ENCODE results near the gene COL26A1. TPM values are rescaled to one million over a fixed set of nuclear protein-coding genes. Genes with fewer than 3 reads are reported as not detected.

The COL26A1 gene
- total RNA-seq, 1 experiment from 2014 or later = 0.43 TPM

DNA sequence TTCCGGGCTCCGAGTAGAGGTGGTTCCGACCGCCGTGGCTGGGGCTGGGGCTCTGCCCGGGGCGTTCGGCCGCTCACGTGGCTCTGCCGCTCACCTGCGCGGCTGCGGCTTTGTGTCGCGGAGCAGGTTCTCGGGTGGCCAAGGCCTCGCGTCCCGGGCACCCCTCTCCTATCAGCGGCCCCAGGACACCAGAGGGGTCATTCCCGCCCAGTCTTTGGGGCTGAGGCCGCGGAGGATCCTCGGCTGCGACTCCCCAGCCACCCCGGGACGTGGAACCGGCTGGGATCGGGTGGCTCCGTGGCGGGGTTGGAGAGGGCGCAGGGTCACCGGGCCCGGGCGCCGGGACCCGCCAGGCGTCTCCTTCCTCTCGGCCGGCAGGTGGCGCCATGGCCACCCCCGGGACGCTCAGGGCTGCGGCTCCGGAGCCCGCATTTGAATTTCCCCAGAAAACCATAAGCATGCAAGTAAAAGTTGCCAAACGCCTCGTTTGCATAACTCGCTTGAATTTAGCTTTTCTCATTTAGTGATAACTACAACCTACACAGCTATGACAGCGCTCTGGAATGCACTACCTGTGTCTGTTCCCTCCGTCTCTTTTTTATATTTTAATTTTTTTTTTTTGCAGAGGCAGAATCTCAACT lies 1.2 kb downstream of the COL26A1 start:
- Histone ChIP-seq H3K27ac (ENCODE audit: low read depth, low read length, poor library complexity, severe bottlenecking) (no peak overlapping the region), H3K27me3 (replicated peaks; ENCODE audit: insufficient read depth, low read depth, low read length, poor library complexity) (peaks cover 14% of the 10 kb centered on the region), H3K9me3 (ENCODE audit: low read depth, low read length, poor library complexity, severe bottlenecking) (no peaks in the 10 kb centered on the region), H3K4me3 (ENCODE audit: low read depth, low read length, poor library complexity, severe bottlenecking) (peak overlapping the region; percentile 61), H3K4me1 (ENCODE audit: insufficient read depth, low read length, poor library complexity, severe bottlenecking) (no peaks in the 10 kb centered on the region), H3K36me3 (ENCODE audit: insufficient read depth, low read length, poor library complexity, severe bottlenecking) (no peaks in the 10 kb centered on the region)
- BruUV-seq (replicated peaks) = no TSS peak
- DNase-seq (ENCODE audit: low spot score) = peak; percentile 72
- ChIA-PET CTCF (interaction anchor here (0.7 to 2.1 kb wide), 4 partner anchors 47 to 908 kb away, joined by 3 to 10 read pairs (median 7); no protein-coding TSS in a partner anchor), POLR2A (ENCODE audit: low non-redundant PET) (no interaction called here)
- TF ChIP-seq EZH2 (IDR thresholded peaks at IDR 0.05; ENCODE audit: borderline replicate concordance, low read depth, low read length, poor library complexity, severe bottlenecking) = no peak
- TF ChIP-seq, protein P1, sequence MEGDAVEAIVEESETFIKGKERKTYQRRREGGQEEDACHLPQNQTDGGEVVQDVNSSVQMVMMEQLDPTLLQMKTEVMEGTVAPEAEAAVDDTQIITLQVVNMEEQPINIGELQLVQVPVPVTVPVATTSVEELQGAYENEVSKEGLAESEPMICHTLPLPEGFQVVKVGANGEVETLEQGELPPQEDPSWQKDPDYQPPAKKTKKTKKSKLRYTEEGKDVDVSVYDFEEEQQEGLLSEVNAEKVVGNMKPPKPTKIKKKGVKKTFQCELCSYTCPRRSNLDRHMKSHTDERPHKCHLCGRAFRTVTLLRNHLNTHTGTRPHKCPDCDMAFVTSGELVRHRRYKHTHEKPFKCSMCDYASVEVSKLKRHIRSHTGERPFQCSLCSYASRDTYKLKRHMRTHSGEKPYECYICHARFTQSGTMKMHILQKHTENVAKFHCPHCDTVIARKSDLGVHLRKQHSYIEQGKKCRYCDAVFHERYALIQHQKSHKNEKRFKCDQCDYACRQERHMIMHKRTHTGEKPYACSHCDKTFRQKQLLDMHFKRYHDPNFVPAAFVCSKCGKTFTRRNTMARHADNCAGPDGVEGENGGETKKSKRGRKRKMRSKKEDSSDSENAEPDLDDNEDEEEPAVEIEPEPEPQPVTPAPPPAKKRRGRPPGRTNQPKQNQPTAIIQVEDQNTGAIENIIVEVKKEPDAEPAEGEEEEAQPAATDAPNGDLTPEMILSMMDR (conservative IDR thresholded peaks at IDR 0.05; ENCODE audit: low read depth, low read length) = peak; percentile 92
- intact Hi-C loops (cut with micrococcal nuclease; ENCODE audit: unreplicated experiment) = loop anchor here (2.0 kb wide), 2 partner anchors 77 to 145 kb away; no protein-coding TSS in a partner anchor

DNA sequence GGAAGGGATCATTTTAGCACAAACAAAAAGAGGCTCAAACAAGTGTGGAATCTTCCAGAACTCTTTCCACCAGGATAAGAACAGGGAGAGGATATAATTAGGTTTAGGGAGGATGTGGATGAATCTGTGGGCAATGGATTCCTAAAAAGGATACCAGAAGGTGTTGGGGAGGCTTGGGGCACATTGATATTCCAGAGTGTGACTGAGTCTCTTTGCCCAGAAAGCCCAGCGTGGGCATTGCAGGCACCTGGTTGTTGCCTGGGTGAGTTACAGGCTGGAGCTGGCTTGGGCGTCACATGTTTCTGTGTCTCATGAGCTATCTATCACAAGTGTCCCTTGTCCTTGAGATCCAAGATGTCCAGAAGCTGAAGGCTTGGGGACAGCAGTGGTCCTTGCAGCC lies 3.3 kb downstream of the COL26A1 start:
- CTCF ChIA-PET = no interaction called here
- no peaks in the 10 kb centered on the region for H3K9me3 ChIP-seq (ENCODE audit: low read depth, low read length, poor library complexity, severe bottlenecking)

GRCh38 chr7:101367676-101368075 lies 5.0 kb downstream of the COL26A1 start:
- Histone ChIP-seq H3K4me3 (ENCODE audit: low read depth, low read length, poor library complexity, severe bottlenecking) (no peak overlapping the region), H3K27ac (ENCODE audit: low read depth, low read length, poor library complexity, severe bottlenecking) (no peak overlapping the region), H3K27me3 (replicated peaks; ENCODE audit: insufficient read depth, low read depth, low read length, poor library complexity) (peaks cover 3% of the 10 kb centered on the region), H3K4me1 (ENCODE audit: insufficient read depth, low read length, poor library complexity, severe bottlenecking) (no peaks in the 10 kb centered on the region), H3K36me3 (ENCODE audit: insufficient read depth, low read length, poor library complexity, severe bottlenecking) (no peaks in the 10 kb centered on the region), H3K9me3 (ENCODE audit: low read depth, low read length, poor library complexity, severe bottlenecking) (no peaks in the 10 kb centered on the region)
- ChIA-PET CTCF (no interaction called here), POLR2A (ENCODE audit: low non-redundant PET) (interaction anchor here (0.6 to 0.8 kb wide), 2 partner anchors 57 to 1037 kb away, joined by 4 to 9 read pairs; no protein-coding TSS in a partner anchor)
- TF ChIP-seq, protein P1 (conservative IDR thresholded peaks at IDR 0.05; ENCODE audit: low read depth, low read length) = no peak
- TF ChIP-seq EZH2 (IDR thresholded peaks at IDR 0.05; ENCODE audit: borderline replicate concordance, low read depth, low read length, poor library complexity, severe bottlenecking) = no peak
- DNase-seq (ENCODE audit: low spot score) = no peak
- intact Hi-C loops (cut with micrococcal nuclease; ENCODE audit: unreplicated experiment) = no loop called here
- BruUV-seq (replicated peaks) = no TSS peak

More for the DNA sequence above, 3.3 kb downstream of the COL26A1 start:
- no peak for DNase-seq (ENCODE audit: low spot score)
- POLR2A ChIA-PET (ENCODE audit: low non-redundant PET) = no interaction called here
- H3K4me1 ChIP-seq (ENCODE audit: insufficient read depth, low read length, poor library complexity, severe bottlenecking) = no peaks in the 10 kb centered on the region
- no peak overlapping the region for H3K27ac ChIP-seq (ENCODE audit: low read depth, low read length, poor library complexity, severe bottlenecking)
- peaks cover 14% of the 10 kb centered on the region for H3K27me3 ChIP-seq (replicated peaks; ENCODE audit: insufficient read depth, low read depth, low read length, poor library complexity)
- H3K4me3 ChIP-seq (ENCODE audit: low read depth, low read length, poor library complexity, severe bottlenecking) = no peak overlapping the region
- intact Hi-C loops (cut with micrococcal nuclease; ENCODE audit: unreplicated experiment) = loop anchor here (2.0 kb wide), 2 partner anchors 75 to 143 kb away; no protein-coding TSS in a partner anchor
- H3K36me3 ChIP-seq (ENCODE audit: insufficient read depth, low read length, poor library complexity, severe bottlenecking) = no peaks in the 10 kb centered on the region
- no peak for TF ChIP-seq EZH2 (IDR thresholded peaks at IDR 0.05; ENCODE audit: borderline replicate concordance, low read depth, low read length, poor library complexity, severe bottlenecking)
- TF ChIP-seq, protein P1 (conservative IDR thresholded peaks at IDR 0.05; ENCODE audit: low read depth, low read length) = no peak
- BruUV-seq (replicated peaks) = no TSS peak

Data from A673 (cell line).